ENCODE data around the gene OOEP.

Gene OOEP

DNA sequence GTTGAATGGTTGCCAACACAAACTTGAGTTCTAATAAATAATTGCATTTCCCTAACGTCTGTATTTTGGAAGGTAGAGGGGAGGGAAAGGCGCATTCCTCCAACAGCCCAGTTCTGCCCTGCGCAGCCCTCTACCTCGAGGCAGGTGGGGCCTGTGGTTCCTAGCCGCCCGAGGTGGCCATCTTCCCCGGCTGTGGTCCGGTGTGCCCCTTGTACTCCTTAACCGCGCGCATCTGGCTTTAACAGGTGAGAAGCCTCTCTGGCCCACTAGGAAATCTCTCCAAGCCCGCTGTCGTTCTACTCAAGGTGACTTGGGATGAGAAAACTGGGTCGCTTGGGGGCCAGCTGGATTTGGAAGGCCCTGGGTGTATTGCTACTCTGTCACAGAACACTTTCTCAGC, 5.6 kb downstream of the OOEP start:
- no peak for DNase-seq

DNA sequence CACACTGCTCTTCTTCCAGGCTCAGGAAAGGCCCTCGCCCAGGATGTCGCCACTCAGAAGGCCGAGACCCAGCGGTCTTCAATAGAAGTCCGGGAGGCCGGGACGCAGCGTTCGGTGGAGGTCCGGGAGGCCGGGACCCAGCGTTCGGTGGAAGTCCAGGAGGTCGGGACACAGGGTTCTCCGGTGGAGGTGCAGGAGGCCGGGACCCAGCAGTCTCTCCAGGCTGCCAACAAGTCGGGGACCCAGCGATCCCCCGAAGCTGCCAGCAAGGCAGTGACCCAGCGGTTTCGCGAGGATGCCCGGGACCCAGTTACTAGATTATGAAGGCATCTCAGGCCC, 6.2 kb downstream of the OOEP start:
- no peak for DNase-seq

DNA sequence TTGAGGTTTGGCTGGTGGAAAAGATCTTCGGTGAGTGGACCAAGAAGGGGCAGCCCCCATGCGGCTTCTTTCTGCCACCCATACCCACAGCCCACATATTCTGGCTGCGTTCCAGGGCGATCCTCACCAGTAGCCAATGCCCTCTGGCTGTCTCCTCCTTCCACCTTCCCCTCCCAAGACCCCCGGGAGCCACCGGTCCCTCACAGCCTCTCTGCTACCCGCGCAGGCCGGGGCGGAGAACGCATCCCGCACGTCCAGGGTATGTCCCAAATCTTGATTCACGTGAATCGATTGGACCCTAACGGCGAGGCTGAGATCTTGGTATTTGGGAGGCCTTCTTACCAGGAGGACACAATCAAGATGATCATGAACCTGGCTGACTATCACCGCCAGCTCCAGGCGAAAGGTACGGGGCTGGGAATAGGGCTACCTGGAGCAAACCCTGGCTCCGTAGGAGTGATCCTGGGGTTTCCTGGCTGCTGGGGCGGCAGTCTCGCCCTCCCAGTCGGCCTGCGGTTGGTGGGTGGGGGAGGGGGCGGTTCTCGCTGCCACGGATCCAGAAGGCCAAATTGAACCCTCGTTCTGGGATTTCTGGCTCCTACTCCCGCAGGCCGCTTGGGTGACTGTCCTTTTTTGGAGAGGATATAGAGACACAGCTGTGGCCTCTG, 6.7 kb downstream of the OOEP start:
- DNase-seq: no peak

DNA sequence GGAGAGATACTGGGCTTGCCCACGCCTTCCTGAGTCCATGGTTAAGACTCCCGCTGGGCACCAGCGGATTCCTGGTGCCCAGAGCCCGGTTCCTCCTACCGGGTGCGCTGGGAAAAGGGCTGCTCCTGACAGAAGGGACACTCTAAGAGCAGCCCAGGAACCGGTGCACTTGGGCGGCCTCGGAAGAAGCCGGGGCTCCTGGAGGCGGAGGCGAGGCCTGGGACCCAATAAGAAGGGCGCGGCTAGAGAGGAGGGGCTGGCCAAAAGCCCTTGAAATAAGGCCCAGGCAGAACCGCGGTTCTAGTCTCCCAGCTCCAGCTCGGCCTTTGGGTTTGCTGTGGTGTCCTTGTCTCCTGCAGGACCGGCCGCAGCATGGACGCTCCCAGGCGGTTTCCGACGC, 7.3 kb downstream of the OOEP start, which contains the start of gene KHDC3L:
Gene KHDC3L, plus strand, starts transcription at position 301 of the 400 bp plus-strand sequence. Its CDS starts 72 bp downstream, at position 373.
- no peak for DNase-seq

DNA sequence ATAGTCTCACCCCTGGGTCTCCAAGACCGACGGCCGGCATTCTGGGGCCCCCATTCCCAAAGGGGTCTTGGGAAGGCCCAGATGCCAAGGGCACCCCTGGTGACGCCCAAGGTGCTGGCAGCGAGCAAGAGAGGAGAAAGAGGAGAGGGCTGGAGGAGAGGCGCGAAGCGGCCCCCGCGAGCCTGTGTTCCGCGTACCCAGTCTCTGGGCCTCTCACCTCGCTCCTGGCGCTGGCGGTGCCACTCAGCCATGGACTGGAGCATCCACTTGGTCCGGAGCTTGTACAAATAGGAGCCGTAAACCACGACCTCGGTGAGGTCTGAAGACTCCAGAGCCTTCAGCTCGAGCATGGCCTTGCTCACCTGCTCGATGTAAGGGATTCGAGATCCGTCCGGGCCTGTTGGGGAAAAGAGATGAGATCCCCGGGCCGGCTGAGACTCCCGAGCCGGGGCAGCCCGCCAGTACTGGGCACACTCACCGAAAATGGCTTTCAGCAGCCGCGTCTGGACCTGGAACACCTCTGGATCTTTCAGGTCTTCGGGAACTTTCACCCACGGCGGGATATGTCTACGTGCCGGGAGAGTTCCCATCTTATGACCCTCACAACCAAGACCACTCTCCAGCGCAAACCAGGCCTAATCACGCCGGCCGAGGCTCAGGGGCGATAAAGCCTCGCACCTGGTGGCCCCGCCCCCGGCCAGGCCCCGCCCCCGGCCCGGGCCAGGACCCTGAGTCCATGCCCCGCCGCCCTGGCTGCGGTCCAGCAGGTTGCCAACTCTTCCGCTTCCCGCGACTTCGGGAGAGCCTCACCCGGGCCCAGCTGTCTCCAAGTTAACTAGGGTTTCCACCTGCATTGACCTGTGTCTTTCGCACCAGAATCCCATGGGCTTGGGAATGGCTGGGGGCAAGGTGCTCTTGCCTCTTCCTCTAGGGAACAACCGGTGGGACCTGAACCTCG, 15.8 kb downstream of the OOEP start, which contains the start of gene DPPA5:
Gene DPPA5, minus strand, starts transcription at position 641 of the 958 bp plus-strand sequence. Its CDS starts 51 bp downstream, at position 590.
- DNase-seq: no peak

DNA sequence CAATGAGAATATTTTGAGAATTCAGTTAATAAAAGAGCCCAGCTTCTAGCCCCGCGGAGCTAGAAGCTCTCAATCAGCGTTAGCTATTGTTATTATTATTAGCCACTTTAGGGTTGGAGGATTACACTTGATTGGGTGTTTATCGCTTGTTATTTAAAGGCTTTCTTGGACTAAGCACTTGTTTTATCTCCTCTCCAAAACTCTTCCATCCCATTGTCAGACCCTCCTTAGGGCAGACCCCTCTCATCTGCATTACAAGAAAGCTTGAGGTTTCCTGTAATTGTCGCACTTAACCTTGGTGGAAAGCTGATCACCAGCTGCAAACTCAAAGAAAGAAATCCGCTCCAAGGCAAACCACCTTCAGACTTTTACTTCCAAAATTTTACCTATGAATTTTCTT, 20.4 kb downstream of the OOEP start:
- DNase-seq: no peak

DNA sequence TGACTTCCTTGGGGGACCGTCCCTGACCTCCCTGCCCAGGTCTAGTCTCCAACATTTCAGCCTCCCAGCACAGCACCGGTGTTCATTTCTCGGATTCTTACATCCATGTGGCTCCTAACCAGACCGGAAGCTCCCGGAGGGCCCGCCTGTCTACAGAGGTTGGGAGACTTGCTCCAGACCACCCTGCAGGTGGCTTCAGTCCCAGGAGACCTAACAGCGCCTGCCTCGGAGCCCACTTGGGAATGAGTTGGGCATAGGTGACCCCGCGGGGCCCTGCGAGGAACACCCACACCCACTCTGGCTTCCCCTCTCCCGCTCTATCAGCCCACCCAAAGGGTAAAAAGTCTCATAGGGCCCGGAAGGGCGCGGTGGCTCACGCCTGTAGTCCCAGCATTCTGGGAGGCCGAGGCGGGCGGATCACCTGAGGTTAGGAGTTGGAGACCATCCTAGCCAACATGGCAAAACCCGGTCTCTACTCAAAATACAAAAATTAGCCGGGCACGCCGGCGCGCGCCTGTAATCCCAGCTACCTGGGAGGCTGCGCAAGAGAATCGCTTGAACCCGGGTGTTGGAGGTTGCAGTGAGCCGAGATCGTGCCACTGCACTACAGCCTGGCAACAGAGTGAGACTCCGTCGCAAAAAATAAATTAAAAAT, 21.0 kb downstream of the OOEP start:
- no peak for DNase-seq

DNA sequence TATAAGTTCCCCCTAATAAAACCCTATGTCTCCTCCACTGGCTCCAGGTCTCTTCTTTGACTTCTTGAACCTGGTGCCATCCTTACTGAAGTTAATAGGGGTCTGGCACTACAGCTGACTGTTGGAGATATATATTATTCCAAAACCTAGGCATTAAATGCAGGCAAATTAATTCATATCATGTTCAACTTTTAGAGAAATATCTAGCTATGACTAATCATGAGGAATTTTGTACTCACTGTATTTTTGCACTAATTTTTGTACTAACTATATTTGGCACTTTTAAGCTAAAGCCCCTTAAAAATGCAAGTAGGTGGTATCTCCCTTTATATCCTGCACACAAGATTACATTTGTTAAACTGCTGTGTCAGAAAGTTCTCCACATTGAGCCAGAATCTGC, 26.5 kb downstream of the OOEP start:
- DNase-seq: no peak

DNA sequence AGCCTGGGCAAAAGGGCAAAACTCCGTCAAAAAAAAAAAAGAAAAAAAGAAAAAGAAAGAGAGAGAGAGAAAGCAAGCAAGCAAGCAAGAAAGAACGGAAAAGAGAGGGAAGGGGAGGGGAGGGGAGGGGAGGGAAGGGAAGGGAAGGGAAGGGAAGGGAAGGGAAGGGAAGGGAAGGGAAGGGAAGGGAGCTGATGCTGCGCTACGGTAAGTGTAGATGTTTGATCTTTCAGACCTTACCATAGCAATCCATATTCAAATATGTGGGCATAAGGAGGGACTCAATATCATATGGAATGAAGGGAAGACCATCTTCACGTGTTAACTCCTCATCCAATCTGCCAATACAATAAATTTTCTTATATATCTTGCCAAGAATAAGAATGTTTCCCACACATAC, 27.5 kb downstream of the OOEP start:
- no peak for DNase-seq

DNA sequence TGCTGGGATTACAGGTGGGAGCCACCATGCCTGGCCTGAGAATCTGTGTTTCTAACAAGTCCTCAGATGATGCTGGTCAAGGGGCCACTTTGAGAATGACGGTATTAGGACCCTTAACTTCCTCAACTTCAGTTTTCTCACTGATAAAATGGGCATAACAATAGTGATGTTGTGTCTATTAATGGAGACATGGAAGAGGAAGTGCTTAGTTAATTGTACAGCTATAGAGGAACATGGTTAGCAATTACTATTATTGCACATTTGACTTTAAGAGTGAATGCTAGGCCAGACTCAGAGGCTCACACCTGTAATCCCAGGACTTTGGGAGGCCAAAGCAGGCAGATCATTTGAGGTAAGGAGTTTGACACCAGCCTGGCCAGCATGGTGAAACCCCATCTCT, 28.4 kb downstream of the OOEP start:
- no peak for DNase-seq

DNA sequence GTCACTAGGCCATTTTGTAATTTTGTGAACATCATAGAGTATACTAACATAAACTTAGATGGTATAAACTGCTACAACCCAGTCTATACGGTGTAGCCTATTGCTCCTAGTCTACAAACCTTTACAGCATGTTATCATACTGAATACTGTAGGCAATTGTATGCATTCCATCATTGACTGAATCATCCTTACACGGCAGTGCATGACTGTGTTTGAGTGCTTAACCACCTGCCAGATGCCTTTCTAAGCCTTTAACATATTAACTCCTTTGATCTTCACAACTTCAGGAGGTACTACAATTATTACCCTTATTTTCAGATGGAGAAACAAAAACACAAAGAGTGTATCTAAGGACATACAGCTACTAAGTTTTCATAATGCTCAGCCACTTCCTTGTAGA, 29.6 kb downstream of the OOEP start:
- no peak for DNase-seq

DNA sequence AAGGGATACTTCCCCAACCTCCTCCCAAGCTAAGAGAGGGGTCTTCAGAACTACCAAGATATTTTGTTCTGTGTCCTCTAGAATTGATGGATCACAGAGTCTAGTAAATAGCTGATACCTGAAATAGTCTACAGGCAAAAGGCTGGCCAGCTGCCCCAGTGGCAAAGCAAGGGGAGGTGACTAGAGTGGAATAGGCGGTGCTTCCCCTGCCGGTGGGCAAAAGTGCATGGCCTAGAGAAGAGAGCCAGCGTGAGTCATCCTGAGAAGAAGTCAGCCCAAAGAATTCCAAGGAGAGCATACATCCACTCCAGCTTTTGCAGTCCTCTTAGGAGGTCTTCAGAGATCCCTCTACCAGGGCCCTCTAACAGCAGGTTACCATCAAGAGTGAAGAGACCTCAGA, 30.4 kb downstream of the OOEP start:
- peak; percentile 60 for DNase-seq

DNA sequence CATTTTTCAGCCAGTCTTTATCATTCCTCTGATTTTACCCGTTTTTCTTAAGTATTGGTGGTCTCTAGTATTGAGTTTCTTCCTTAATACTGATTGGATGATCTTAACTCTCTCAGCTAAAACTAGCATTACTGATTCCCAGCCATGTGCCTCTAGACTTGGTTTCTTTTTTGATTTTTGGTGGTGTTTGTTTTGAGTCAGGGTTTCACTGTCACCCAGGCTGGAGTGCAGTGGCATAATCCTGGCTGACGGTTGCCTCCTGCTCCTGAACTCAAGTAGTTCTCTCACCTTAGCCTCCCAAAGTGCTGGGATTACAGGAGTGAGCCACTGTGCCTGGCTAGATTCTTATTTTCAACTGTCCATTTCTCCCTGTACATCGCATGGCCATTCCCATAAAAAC, 40.5 kb downstream of the OOEP start:
- DNase-seq: peak; percentile 31

DNA sequence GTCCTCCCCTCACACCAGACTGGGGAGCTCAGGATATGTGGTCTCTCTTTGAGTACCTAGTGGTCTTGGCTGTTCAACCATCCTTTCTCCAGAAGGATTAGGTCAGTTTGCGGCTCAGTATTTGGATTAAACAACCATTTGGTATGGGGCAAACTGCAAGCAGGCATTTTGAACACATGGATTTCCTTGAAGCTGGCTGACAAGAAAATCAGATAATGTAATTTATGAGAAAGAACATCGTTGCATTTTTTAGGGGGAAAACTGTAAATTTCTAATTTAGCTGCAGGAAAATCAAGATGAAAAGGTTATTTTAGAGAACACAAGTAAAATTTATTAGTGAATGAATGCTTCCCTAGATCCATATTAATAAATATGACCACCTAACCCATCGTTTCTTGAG, 40.9 kb downstream of the OOEP start:
- no peak for DNase-seq

DNA sequence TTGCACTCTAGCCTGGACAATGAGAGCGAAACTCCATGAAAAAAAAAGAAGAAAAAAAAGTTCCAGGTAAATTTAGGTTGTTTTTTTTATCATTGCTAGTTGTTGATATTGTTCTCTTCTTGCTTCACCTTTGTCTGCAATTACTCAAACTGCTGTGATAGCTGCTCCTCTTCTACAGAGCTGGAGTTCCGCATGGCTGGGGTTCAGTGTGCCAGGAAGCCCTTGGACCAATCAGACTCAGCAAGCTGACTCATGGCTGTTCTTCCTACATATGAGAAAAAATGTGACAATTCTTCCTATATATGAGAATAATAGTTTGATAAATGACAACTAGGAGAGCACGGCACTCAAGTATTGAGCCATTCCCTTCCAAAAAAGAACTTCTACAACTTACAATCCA, 44.0 kb downstream of the OOEP start:
- no peak for DNase-seq

DNA sequence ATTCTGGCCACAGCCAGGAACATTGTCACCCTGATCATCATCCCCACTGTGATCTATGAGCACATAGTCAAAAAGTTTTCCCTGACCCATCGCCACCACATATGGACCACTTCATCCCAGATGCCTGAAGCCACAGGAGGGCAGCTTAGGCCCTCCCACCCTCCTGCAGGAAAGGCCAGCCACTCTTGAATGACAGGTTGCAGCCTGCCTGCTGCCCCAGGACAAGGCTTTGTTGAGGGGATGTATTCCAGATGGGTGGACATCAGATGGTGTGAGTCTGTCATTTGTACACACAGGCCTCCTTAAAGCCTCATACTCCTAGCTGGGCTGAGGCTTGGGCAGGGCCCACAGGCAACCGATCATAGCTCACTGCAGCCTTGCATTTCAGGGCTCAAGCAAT, 46.4 kb downstream of the OOEP start:
- no peak for DNase-seq
